ENCODE measurements around the gene TMEM184A.

TMEM184A gene

DNA sequence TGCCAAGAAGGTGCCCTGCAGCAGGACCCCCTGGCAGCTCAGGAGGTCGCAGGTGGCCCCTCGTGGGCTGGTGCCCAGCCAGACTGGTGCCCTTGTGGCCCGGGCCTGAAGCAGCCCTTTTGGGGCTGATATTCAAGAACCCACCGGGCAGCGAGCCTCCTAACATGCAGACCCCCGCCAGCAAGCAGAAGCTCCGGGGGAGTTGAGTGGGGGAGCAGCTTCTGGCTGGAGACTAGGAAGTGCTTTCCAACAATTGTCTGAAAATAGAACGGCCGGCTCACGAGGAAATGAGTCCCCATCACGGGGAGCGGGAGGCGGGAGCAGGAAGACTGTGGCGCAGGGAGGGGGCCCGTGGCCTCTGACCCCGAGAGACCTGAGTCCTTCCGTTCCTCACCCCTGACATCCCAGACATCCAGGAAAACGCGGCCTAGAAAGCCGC, 42.3 kb downstream of the TMEM184A start:
- no peak for TF ChIP-seq CEBPB (IDR thresholded peaks at IDR 0.05)
- TF ChIP-seq ZBTB7A (IDR thresholded peaks at IDR 0.05; ENCODE audit: low read depth), result no peak
- no peak for TF ChIP-seq FOXM1 (IDR thresholded peaks at IDR 0.05; ENCODE audit: borderline replicate concordance, low read depth)
- TF ChIP-seq CREB1 (IDR thresholded peaks at IDR 0.05; ENCODE audit: low read depth), result no peak
- TF ChIP-seq YY1 (IDR thresholded peaks at IDR 0.05; ENCODE audit: low read depth), result no peak
- TF ChIP-seq RAD21 (IDR thresholded peaks at IDR 0.05; ENCODE audit: low read depth), result no peak
- TF ChIP-seq, protein P1, sequence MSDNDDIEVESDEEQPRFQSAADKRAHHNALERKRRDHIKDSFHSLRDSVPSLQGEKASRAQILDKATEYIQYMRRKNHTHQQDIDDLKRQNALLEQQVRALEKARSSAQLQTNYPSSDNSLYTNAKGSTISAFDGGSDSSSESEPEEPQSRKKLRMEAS (IDR thresholded peaks at IDR 0.05), result no peak
- TF ChIP-seq NFIC (IDR thresholded peaks at IDR 0.05), result no peak
- TF ChIP-seq TCF12 (IDR thresholded peaks at IDR 0.05; ENCODE audit: low read depth), result no peak
- TF ChIP-seq TEAD4 (IDR thresholded peaks at IDR 0.05), result no peak
- no peak for TF ChIP-seq TAF1 (IDR thresholded peaks at IDR 0.05; ENCODE audit: low read depth)
- TF ChIP-seq, protein P2, sequence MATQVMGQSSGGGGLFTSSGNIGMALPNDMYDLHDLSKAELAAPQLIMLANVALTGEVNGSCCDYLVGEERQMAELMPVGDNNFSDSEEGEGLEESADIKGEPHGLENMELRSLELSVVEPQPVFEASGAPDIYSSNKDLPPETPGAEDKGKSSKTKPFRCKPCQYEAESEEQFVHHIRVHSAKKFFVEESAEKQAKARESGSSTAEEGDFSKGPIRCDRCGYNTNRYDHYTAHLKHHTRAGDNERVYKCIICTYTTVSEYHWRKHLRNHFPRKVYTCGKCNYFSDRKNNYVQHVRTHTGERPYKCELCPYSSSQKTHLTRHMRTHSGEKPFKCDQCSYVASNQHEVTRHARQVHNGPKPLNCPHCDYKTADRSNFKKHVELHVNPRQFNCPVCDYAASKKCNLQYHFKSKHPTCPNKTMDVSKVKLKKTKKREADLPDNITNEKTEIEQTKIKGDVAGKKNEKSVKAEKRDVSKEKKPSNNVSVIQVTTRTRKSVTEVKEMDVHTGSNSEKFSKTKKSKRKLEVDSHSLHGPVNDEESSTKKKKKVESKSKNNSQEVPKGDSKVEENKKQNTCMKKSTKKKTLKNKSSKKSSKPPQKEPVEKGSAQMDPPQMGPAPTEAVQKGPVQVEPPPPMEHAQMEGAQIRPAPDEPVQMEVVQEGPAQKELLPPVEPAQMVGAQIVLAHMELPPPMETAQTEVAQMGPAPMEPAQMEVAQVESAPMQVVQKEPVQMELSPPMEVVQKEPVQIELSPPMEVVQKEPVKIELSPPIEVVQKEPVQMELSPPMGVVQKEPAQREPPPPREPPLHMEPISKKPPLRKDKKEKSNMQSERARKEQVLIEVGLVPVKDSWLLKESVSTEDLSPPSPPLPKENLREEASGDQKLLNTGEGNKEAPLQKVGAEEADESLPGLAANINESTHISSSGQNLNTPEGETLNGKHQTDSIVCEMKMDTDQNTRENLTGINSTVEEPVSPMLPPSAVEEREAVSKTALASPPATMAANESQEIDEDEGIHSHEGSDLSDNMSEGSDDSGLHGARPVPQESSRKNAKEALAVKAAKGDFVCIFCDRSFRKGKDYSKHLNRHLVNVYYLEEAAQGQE (IDR thresholded peaks at IDR 0.05; ENCODE audit: low read depth), result no peak
- TF ChIP-seq EGR1 (IDR thresholded peaks at IDR 0.05), result no peak

DNA sequence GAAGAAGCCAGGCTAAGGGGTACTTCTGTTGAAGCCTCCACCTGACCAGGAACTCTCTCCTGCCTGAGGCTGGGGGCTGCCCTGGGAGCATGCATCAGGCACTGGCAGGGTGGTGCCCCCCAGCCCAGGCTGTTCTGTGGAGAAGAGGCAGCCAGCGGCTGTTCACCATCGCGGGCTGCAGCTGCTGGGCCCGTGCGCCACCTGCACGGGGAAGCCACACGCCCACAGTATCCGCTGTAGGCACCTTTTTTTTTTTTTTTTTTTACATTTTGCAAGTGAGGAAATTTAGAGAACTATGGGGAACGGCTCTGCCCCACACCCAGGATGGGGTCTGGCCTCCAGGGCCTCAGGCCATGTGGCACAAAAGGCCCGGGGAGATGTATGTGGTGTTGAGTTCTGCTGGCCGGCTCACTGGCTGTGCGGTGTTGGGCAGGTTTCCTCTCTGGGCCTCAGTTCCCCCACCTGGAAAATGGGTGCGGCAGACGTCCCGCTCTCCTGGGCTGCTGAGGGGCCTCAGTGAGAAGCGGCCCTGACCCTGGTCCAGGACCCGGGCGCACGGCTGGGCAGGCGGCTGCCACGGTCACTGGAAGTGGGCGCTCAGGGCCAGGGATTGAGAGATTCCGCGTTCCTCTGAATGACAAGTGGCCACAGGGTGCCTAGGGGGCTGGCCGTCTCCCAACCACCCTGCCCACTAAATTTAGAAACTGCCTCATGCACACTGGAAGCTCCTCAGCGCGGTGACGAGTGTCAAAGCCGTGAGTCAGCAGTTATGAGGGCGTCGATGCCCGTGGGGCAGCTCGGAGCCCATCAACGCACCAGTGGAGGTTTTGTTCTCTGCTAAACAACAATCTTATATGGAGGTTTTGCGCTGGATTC, 43.0 kb downstream of the TMEM184A start:
- TF ChIP-seq FOXM1 (IDR thresholded peaks at IDR 0.05; ENCODE audit: borderline replicate concordance, low read depth) (no peak), EP300 (IDR thresholded peaks at IDR 0.05; ENCODE audit: borderline replicate concordance) (peak; percentile 35; the same call in 1 of the 2 replicates), CREB1 (IDR thresholded peaks at IDR 0.05; ENCODE audit: low read depth) (no peak), ZBTB7A (IDR thresholded peaks at IDR 0.05; ENCODE audit: low read depth) (no peak), NFIC (IDR thresholded peaks at IDR 0.05) (0 out of 2 replicates have a peak, but pooled peaks have one; percentile 17), EGR1 (IDR thresholded peaks at IDR 0.05) (no peak), TCF12 (IDR thresholded peaks at IDR 0.05; ENCODE audit: low read depth) (no peak)
- TF ChIP-seq, protein P1 (IDR thresholded peaks at IDR 0.05), result 0 out of 2 replicates have a peak, but pooled peaks have one; percentile 45
- TF ChIP-seq, protein P3, sequence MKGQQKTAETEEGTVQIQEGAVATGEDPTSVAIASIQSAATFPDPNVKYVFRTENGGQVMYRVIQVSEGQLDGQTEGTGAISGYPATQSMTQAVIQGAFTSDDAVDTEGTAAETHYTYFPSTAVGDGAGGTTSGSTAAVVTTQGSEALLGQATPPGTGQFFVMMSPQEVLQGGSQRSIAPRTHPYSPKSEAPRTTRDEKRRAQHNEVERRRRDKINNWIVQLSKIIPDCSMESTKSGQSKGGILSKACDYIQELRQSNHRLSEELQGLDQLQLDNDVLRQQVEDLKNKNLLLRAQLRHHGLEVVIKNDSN (IDR thresholded peaks at IDR 0.05), result no peak
- TF ChIP-seq, protein P2 (IDR thresholded peaks at IDR 0.05; ENCODE audit: low read depth), result no peak

DNA sequence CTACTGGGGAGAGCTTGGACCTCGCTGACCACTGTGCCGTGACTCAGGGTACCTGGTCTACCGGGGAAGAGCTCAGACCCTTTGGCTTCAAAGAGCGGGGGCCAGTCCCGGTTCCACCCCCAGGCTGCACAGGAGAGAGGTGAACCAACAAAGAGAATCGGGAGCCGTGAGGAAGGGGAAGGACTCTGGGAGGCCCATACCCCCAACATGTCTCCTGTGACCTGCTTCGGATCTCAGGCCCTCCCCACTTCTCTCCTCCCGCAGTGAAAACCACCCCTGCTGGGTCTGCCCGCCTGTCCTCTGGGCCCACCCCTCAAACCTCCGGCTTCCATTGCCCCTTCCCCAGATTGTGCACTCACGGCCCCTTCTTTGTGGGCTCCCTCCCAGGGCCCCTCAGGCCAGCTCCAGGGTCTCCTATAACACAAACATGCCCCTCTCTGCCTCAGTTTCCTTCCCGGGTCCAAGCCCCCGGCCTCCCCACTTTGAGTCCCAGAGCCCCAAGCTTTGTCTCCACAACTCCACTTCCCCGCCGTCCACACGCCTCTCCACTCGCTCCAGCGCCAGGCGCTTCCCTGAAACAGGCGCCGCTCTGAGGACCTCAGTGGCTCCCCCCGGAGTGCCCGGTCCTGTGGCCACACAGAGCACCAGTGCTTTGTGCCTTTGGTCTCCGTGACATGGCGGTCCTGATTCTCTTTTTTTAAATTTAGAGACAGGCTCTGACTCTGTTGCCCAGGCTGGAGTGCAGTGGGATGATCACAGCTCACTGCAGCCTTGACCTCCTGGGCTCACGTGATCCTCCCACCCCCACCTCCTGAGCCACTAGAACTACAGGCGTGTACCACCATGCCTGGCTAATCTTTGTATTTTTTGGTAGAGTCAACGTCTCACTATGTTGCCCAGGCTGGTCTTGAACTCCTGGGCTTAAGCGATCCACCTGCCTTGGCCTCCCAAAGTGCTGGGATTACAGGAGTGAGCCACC, 44.3 kb downstream of the TMEM184A start:
- TF ChIP-seq, protein P2 (IDR thresholded peaks at IDR 0.05; ENCODE audit: low read depth), result no peak
- TF ChIP-seq TAF1 (IDR thresholded peaks at IDR 0.05; ENCODE audit: low read depth) (no peak), RAD21 (IDR thresholded peaks at IDR 0.05; ENCODE audit: low read depth) (no peak), EP300 (IDR thresholded peaks at IDR 0.05; ENCODE audit: borderline replicate concordance) (no peak), TCF12 (IDR thresholded peaks at IDR 0.05; ENCODE audit: low read depth) (no peak)
- TF ChIP-seq, protein P1 (IDR thresholded peaks at IDR 0.05), result no peak

DNA sequence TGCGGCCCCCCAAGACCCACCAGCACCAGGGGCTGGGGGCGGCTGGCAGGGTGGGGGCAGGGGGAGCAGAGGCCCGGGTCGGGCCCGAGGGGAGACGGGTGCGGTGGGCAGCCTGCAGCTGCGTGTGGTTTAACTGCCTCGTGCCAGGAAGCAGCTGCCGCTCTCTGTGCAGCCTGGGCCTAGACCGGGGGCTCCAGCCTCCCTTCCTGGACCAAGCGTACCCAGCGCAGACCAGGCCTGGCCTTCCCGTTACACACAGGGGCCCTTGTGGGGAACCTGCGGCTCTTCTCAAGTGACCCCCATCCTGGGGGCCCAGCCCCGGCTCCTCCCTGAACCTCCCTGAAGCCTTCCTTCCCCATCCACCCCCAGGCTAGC, 45.2 kb downstream of the TMEM184A start:
- TF ChIP-seq EP300 (IDR thresholded peaks at IDR 0.05; ENCODE audit: borderline replicate concordance) (no peak), TEAD4 (IDR thresholded peaks at IDR 0.05) (no peak), CEBPB (IDR thresholded peaks at IDR 0.05) (no peak), FOXM1 (IDR thresholded peaks at IDR 0.05; ENCODE audit: borderline replicate concordance, low read depth) (no peak), ZBTB7A (IDR thresholded peaks at IDR 0.05; ENCODE audit: low read depth) (no peak), TAF1 (IDR thresholded peaks at IDR 0.05; ENCODE audit: low read depth) (no peak), YY1 (IDR thresholded peaks at IDR 0.05; ENCODE audit: low read depth) (no peak), NFIC (IDR thresholded peaks at IDR 0.05) (no peak), EGR1 (IDR thresholded peaks at IDR 0.05) (no peak)
- TF ChIP-seq, protein P1 (IDR thresholded peaks at IDR 0.05), result no peak
- TF ChIP-seq, protein P2 (IDR thresholded peaks at IDR 0.05; ENCODE audit: low read depth), result no peak

Measured in Ishikawa (cell line).